ENCODE data around the gene NOXA1. TPM values are rescaled to one million over a fixed set of nuclear protein-coding genes. Genes with fewer than 3 reads are reported as not detected.
"Not testable (repeated sequence)": the region's sequence is repeated elsewhere in the genome, so short reads cannot be mapped to it uniquely, and the experiment has no call there.

The NOXA1 gene
- total RNA-seq, 1 donor from 2014 or later = 6.5 TPM

GRCh38 chr9:137376386-137376785, 46.8 kb upstream of the NOXA1 start:
- ATAC-seq = no peak
- no peaks in the 10 kb centered on the region for H3K4me1 ChIP-seq
- DNase-seq = no peak
- no peaks in the 10 kb centered on the region for H3K36me3 ChIP-seq
- intact Hi-C loops (cut with DNase I) = no loop called here
- no peak overlapping the region for H3K4me3 ChIP-seq
- no peak overlapping the region for H3K27ac ChIP-seq
- TF ChIP-seq CTCF (IDR thresholded peaks at IDR 0.05) = no peak
- H3K9me3 ChIP-seq = no peaks in the 10 kb centered on the region
- H3K27me3 ChIP-seq = no peaks in the 10 kb centered on the region

DNA sequence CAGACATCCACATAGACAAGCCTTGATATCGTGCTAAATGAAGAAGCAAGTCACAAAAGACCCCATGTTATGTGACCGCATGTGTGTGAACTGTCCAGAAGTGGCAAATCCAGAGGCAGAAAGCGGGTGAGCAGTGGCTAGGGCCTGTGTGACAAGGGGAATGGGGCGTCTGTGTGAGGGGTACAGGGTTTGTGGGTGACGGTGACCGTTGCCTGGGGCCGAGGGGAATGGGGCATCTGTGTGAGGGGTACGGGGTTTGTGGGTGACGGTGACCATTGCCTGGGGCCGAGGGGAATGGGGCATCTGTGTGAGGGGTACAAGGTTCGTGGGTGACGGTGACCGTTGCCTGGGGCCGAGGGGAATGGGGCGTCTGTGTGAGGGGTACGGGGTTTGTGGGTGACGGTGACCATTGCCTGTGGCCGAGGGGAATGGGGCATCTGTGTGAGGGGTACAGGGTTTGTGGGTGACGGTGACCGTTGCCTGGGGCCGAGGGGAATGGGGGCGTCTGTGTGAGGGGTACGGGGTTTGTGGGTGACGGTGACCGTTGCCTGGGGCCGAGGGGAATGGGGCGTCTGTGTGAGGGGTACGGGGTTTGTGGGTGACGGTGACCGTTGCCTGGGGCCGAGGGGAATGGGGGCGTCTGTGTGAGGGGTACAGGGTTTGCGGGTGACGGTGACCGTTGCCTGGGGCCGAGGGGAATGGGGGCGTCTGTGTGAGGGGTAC, 44.3 kb upstream of the NOXA1 start:
- DNase-seq; H3K4me1 ChIP-seq; H3K36me3 ChIP-seq; H3K27me3 ChIP-seq; H3K4me3 ChIP-seq; H3K9me3 ChIP-seq; H3K27ac ChIP-seq; intact Hi-C loops (cut with DNase I); ATAC-seq: not testable (repeated sequence)

DNA sequence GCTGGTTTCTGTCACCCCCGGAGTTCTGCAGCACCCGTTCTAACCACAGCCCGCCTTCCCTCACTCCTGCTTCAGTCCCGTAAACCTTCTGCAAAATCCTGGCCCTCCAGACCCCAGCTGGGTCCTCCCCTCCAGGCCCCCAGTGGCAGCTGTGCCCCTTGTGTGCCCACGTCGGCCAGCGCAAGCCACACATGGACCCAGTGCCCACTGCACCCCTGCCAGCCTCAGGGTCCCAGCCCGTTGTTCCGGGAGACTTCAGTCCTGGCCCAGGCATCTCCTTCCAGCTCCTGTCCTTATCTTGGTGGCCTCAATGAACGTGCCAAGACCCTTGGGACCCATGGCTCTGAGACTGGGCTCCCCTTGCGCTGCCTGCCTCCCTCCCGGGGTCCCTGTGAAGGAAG, 43.4 kb upstream of the NOXA1 start:
- TF ChIP-seq CTCF (IDR thresholded peaks at IDR 0.05) = no peak
- H3K27ac ChIP-seq = no peak overlapping the region
- no peak overlapping the region for H3K4me3 ChIP-seq
- no peak for ATAC-seq
- no peaks in the 10 kb centered on the region for H3K4me1 ChIP-seq
- H3K36me3 ChIP-seq = no peaks in the 10 kb centered on the region
- intact Hi-C loops (cut with DNase I) = no loop called here
- no peak for DNase-seq
- no peaks in the 10 kb centered on the region for H3K27me3 ChIP-seq
- H3K9me3 ChIP-seq = no peaks in the 10 kb centered on the region

DNA sequence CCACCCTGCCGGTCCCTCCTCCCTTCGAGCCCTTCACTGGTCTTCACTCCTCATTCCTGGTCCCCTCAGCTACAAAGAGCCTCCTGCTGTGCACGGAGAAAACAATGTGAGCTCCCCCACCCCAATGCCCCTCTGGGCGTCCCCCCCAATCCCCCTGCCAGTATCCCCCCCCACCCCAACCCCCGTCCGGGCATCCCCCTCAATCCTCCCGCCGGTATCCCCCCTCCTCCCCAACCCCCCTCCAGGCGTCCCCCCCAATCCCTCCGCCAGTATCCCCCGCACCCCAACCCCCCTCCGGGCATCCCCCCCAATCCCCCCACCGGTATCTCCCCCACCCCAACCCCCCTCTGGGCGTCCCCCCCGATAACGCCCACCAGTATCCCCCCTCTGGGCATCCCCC, 43.0 kb upstream of the NOXA1 start:
- Histone ChIP-seq H3K36me3 (no peaks in the 10 kb centered on the region), H3K4me3 (no peak overlapping the region), H3K9me3 (no peaks in the 10 kb centered on the region), H3K27me3 (no peaks in the 10 kb centered on the region), H3K4me1 (no peaks in the 10 kb centered on the region), H3K27ac (no peak overlapping the region)
- DNase-seq = no peak
- no peak for ATAC-seq
- intact Hi-C loops (cut with DNase I) = no loop called here
- no peak for TF ChIP-seq CTCF (IDR thresholded peaks at IDR 0.05)

- no peak overlapping the region for H3K4me3 ChIP-seq
- H3K36me3 ChIP-seq = no peaks in the 10 kb centered on the region
- intact Hi-C loops (cut with DNase I) = no loop called here
- no peaks in the 10 kb centered on the region for H3K9me3 ChIP-seq
- TF ChIP-seq CTCF (IDR thresholded peaks at IDR 0.05) = no peak
- no peaks in the 10 kb centered on the region for H3K4me1 ChIP-seq
- DNase-seq = no peak
- ATAC-seq = no peak
- no peak overlapping the region for H3K27ac ChIP-seq
- H3K27me3 ChIP-seq = no peaks in the 10 kb centered on the region
Measured at GRCh38 chr9:137380606-137381005, 42.6 kb upstream of the NOXA1 start.

DNA sequence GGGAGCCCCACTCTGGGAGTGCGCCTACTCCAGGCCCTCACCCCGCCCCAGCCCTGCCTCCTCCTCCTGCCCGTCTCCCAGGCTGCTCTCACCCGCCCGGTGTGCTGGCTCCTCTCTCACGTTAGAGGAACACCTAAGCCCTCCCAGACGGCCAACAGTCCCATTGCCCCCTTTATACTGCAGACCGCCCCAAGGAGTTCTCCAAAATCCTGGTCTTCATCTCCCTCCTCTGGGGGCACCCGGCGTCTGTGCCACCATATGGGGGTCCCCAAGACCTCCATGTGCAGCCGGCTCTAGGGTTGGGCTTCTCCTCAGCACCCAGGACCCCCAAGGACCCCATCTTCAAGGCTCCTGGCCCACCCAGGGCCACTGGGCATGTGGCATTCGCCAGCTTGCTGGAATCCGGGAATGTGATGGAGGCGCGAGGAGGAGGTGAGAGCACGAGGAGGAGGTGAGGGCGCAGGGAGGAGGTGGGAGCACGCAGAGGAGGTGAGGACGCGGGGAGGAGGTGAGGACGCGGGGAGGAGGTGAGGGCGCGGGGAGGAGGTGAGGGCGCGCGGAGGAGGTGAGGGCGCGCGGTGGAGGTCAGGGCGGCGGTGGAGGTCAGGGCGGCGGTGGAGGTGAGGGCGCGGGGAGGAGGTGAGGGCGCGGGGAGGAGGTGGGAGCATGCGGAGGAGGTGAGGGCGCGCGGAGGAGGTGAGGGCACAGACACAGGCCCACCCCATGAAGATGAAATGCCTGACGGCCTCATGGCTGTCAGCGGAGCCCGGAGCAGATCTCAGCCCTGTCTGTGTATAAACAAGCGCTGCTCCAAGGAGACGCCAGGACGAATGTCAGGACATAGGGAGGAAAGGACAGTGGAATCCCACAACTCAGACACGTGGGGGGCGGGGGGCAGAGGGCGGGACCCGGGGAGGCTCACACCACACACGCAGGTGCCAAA, 41.4 kb upstream of the NOXA1 start:
- H3K27ac ChIP-seq = no peak overlapping the region
- no peaks in the 10 kb centered on the region for H3K36me3 ChIP-seq
- ATAC-seq (no peak), DNase-seq (peak; percentile 53)
- no peaks in the 10 kb centered on the region for H3K27me3 ChIP-seq
- intact Hi-C loops (cut with DNase I) = no loop called here
- no peak for TF ChIP-seq CTCF (IDR thresholded peaks at IDR 0.05)
- no peaks in the 10 kb centered on the region for H3K4me1 ChIP-seq
- H3K4me3 ChIP-seq = no peak overlapping the region
- no peaks in the 10 kb centered on the region for H3K9me3 ChIP-seq

Measured in upper lobe of right lung (tissue), 1 donor.